ENCODE data around the gene ARSG.
"Not testable (repeated sequence)": the region's sequence is repeated elsewhere in the genome, so short reads cannot be mapped to it uniquely, and the experiment has no call there.

The ARSG gene

DNA sequence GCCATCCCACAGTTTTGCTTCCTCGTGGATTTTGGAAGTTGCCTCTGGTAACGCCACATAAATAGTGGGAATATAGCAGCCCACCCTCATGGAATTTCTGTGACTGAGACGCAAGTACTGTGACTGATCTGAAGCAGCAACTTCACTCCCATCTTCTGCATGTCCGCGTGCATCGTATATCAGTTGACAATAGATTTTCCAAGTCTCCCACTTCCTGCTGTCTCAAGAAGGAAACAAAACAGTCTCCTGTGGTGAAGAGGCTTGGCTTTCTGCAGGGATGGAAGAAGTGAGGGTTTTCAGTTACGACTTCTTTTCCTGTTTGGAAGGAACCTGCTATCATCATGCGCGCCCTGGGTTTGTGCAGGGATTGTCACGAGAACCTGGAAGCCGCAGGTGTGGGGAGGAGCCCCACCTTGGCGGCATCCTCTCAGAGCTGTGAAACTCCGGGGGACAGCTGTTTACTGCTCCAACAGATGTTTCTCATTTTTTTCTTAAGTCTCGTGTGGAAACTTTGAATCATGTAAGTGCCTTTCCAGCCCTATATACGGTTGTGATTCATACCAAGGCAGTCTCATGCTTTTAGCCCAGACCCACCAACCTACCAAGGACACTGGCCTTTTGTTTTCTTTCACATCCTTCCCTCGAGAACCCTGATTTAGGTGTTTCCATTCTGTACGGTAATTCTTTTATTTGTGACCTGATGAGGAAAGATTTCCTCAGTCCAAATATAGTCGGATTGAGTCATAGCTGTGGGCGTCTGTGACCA, 108.5 kb downstream of the ARSG start:
- DNase-seq, result peak; percentile 52 to 65

DNA sequence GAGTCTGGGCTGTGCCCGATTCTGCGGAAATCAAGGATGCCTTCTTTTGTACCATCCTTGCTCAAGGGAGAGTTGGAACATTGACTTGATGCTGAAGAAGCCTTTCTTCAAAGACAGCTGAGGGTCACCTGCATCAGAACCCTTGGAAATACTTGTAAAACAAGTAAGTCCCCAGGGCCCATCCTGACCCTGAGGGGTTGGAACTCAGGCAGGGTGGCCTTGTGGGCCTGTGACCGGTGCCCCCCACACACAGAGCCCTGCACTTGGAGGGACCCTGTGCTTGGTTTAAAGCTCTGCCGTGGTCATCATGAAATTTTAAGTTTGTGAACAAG, 109.1 kb downstream of the ARSG start:
- DNase-seq, result no peak

DNA sequence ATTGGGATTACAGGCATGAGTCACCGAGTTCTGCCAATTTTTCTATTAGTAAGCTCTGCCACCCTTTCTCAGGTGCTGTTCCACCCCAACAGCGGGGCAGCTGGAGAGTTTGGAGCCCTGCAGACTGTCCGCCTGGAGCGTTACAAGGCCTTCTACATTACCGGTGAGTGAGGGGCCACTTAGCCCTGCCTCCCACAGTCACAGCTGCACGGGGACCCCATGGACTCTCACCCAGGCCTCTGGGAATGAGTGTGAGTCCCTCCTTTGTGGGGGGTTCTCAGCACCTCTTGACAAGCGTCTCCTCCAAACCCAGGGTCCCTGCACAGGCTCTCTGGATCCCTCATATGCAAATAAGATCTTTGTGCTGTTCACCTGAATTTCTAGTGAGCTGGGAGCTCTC, 110.0 kb downstream of the ARSG start:
- DNase-seq, result no peak

DNA sequence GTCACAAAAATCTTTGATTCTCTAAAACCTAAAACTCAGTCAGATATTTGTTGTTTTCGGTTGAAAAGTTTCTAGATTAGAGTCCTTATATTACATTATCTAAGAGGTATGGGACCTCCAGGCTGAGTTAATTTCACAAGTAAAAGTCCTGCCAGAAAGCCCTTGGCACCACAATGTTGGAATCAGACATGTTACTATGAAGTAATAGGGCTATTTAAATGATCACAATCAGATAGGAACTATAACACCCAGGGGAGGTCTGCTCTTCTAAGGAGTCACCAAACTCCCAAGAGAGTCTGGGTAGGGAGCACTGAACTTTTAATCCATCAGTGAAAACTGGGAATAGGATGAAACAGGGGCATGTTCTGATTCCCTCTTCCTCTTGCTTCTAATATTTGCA, 111.8 kb downstream of the ARSG start:
- DNase-seq, result no peak

DNA sequence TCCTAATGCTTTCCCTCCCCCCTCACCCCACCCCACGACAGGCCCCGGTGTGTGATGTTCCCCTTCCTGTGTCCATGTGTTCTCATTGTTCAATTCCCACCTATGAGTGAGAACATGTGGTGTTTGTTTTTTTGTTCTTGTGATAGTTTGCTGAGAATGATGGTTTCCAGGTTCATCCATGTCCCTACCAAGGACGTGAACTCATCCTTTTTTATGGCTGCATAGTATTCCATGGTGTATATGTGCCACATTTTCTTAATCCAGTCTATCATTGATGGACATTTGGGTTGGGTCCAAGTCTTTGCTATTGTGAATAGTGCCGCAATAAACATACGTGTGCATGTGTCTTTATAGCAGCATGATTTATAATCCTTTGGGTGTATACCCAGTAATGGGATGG, 112.5 kb downstream of the ARSG start:
- DNase-seq, result not testable (repeated sequence)

DNA sequence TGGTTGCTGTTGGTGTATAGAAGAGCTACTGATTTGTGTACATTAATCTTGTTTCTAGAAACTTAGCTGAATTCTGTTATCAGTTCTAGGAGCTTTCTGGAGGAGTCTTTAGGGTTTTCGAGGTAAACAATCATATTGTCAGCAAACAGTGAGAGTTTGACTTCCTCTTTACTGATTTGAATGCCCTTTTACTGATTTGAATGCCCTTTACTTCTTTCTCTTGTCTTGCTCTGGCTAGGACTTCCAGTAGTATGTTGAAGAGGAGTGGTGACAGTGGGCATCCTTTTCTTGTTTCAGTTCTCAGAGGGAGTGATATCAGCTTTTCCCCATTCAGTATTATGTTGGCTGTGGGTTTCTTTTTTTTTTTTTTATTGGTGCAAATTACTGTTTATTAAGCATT, 116.4 kb downstream of the ARSG start:
- not testable (repeated sequence) for DNase-seq

DNA sequence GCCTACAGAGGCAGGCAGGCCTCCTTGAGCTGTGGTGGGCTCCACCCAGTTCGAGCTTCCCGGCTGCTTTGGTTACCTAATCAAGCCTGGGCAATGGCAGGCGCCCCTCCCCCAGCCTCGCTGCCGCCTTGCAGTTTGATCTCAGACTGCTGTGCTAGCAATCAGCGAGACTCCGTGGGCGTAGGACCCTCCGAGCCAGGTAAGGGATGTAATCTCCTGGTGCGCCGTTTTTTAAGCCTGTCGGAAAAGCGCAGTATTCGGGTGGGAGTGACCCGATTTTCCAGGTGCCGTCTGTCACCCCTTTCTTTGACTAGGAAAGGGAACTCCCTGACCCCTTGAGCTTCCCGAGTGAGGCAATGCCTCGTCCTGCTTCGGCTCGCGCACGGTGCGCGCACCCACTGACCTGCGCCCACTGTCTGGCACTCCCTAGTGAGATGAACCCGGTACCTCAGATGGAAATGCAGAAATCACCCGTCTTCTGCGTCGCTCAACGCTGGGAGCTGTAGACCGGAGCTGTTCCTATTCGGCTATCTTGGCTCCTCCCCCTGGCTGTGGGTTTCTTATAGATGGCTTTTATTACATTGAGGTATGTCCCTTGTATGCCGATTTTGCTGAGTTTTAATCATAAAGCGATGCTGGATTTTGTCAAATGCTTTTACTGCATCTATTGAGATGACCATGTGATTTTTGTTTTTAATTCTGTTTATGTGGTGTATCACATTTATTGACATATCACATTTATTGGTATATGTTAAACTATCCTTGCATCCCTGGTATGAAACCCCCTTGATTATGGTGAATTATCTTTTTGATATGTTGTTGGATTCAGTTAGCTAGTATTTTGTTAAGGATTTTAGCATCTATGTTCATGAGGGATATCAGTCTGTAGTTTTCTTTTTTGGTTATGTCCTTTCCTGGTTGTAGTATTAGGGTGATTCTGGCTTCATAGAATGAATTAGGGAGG, 122.6 kb downstream of the ARSG start:
- DNase-seq, result peak; percentile 60 to 72

DNA sequence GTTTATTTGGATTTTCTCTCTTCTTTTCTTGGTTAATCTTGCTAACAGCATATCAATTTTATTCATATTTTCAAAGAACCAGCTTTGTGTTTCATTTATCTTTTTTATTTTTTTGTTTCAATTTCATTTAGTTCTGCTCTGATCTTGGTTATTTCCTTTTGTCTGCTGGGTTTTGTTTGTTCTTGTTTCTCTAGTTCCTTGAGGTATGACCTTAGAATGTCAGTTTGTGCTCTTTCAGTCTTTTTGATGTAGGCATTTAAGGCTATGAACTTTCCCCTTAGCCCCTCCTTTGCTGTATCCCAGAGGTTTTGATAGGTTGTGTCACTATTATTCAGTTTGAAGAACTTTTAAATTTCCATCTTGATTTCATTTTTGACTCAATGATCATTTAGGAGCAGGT, 123.6 kb downstream of the ARSG start:
- DNase-seq, result not testable (repeated sequence)

DNA sequence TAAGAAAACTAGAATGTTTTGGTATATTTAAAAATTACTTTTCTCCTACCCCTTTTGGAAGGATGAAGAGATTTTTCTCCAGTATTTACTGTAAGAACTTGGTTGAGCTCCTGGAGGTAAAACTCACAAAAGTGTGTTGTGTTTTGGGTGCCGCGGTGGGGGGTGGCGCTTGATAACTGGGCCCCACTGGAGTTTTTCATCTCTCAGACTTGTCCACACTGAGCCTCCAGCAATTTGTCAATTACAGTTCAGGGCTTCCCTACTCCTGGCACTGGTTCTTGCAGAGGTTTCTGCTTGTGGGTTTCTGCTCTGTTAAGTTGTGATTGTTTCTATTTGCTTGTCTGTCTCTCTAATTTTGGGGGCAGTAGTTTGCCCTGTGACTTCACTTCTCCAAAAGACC, 126.0 kb downstream of the ARSG start:
- no peak for DNase-seq

DNA sequence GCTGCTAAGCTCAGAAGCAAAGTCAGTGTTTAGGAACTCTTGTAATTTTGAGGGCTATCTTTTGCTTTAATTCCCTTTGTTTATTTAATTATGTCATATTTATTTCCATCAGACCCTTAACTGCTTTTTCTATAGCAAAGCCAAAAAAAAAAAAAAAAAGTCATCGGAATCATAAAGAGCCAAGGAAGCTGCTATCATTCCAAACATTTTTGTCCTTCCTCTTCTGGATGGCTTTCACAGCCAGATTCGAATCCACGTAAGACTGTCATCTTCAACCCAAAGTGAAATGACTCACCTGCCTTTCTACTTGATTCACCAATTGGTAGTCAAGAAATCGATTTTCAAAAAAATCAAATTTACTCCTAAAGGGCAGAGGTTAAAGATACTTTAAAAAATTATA, 127.6 kb downstream of the ARSG start:
- no peak for DNase-seq

DNA sequence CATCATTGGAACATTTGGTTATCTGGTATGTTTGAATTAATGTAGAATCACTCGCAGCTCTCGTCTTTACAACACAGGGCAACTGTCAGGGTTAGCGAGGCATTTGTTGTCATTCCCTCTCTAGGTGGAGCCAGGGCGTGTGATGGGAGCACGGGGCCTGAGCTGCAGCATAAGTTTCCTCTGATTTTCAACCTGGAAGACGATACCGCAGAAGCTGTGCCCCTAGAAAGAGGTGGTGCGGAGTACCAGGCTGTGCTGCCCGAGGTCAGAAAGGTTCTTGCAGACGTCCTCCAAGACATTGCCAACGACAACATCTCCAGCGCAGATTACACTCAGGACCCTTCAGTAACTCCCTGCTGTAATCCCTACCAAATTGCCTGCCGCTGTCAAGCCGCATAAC, 128.8 kb downstream of the ARSG start:
- DNase-seq, result no peak

DNA sequence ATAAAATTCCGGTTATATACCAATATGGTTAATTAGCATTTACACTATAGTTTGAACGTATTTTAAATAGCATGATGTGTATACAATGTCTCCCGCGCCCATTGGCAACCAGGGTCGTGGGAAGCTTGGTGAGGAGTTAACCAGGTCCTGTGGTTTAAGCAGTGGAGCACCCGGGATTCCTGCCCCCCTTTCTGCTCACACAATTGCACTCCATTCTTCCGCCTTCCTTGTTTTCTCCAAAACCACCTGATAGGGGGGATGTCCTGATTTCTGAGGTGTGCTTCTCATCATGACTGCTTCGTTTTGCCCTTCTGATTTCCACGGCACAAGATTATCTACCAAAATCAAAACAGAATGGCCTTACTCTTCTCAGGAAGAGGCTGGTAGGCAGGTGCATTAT, 130.2 kb downstream of the ARSG start:
- DNase-seq, result no peak

DNA sequence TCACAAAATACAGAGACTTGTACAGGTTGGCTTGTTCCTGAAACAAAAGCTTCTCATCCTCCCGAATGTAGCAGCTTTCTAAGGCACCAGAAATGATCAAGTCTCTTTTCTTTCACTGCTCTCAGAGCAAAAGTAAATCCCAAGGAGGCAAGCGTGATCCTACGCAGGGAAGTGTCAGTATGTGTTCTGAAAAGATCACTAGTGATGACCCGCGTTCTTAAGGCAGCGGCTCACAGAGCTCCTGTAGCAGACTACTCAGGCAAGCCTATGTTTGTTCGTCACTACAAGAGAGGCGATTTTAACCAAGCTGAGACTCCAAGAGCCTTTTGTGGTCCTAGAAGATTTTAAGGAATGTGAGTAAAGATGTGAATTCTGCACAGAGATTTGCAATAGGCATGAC, 131.5 kb downstream of the ARSG start:
- no peak for DNase-seq

DNA sequence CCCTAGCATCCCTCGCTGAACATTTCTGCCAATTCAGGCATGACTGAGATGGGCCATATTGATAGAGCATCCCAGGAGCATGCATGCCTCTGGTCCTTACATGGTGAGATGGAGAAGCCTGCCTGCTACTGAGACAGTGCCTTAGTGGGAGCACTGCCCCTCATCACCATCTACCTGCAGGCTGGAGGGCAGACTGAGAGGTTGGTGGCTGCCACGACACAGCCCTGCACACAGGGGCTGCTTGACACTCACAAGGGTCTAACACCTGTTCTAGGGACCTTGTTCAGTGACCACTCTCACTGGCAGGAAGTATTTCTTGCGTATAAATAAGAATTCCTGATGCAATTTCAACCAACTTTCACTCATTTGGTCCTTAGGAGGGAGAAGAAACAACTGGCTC, 132.0 kb downstream of the ARSG start:
- no peak for DNase-seq

DNA sequence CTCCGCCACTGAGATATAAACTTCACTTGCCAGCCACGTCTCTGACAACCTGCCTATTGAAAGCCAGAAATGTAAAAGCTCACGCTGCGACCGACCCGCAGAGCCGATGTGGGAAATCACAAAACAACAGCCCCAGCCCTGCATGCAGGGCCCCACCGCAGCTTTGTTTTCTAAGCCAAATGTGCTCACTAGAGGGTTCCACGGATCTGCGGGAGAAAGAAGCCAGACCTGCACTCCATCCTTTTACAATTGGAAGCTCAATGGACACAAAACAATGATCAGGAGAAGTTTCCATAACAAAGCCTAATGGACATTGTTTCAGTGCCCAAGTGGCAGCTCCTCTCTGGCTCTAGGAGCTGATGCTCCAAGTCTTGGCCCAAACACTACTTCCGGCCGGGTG, 132.9 kb downstream of the ARSG start:
- DNase-seq, result no peak

DNA sequence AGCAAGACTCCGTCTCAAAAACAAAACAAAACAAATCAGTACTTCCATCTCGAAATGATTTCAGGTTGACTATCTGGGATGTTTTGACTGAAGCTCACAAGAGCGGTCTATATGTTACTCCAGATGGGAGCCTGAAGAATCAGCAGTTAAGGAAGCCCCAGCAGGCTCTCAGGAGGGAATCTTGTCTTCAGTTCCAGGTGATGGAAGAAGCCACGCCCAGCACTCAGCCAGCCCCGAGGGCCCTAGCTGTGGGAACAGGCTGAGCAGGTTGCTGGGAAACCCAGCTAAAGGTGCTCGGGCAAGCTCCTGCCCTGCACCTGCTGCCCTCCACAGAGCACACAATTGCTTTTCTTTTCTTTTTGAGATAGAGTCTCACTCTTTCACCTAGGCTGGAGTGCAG, 133.6 kb downstream of the ARSG start:
- no peak for DNase-seq

DNA sequence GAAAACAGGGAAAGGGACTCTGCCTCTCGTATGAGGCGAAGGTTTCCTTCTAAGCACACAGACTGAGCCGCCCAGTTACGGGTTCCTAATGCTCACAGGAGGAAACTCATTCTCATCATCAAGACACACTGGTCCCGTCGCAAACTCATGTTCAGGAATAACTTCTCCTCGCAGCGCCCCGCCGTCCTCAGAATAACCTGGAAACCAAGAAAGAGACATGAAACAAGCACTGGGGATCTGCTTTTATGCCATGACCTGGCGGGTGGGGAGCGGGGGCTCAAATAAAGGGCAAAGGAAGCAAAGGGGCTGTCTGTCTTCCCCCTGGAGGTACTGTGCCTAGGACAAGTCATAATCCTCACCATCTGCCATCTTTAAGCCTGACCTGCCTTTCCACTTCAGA, 134.7 kb downstream of the ARSG start:
- no peak for DNase-seq

DNA sequence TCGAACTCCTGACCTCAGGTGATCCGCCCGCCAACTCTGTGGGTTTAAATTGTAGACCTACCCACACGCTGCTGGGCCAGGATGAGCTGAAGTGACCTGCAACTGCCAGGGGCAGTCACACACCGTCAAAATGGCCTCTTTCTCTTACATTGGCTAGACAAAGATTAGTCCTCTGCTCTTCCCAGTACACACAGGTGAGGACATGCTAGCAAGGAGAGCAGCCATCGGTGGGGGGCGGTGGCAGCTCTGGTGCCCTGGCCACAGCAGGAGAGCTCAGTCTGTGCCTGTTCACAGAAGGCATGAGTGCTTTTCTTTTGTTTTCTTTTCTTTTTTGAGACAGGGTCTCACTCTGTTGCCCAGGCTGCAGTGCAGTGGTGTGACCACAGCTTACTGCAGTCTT, 136.3 kb downstream of the ARSG start:
- DNase-seq, result no peak

DNA sequence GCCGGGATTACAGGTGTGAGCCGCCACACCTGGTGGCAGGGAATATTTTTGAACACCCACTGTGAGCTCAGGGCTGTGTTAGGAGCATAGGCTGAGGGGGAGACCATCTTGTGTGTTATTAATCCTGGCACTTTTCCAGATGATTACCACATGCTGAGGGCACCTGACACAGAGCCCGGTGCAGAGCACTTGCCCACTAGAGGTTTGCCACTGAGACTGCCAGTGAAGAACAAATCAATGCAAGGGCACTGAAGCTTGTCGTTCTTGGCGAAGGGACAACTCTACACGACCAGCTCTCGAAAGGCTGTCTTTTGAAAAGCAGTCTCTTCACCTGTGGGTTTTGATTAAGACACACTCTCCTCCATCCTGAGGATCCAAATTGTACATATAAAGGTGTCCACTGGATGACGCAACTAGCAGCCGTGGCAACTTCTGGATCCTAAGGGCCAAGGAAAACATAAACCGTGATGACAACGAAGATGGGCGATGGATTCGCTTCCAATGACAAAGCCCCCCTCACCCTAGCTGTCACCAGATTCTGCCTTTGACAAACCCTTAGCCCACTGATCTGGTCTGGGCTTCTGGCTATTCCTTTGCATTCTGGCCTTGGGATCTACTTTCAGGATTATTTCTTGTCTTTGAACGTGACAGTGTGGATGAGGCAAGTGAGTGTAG, 137.3 kb downstream of the ARSG start:
- DNase-seq, result no peak

DNA sequence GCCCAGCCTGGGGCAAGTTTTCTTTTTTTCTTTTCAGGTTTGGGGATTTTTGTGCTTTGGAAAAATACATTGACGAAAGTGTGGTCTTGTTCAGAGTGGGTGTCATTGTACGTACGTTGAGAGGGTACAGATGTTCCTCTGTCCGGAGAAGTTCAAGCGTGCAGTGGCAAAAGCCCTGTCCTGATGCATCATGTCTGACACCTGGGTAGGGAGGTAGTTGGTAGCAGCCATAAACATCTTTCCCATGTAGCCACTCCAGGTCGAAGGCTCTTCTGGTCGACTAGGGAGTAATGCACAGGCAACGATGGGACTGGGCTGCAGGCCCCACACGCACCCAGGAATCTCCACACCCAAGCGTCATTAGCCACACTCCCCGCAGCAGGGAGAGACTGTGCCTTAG, 138.6 kb downstream of the ARSG start:
- no peak for DNase-seq

DNA sequence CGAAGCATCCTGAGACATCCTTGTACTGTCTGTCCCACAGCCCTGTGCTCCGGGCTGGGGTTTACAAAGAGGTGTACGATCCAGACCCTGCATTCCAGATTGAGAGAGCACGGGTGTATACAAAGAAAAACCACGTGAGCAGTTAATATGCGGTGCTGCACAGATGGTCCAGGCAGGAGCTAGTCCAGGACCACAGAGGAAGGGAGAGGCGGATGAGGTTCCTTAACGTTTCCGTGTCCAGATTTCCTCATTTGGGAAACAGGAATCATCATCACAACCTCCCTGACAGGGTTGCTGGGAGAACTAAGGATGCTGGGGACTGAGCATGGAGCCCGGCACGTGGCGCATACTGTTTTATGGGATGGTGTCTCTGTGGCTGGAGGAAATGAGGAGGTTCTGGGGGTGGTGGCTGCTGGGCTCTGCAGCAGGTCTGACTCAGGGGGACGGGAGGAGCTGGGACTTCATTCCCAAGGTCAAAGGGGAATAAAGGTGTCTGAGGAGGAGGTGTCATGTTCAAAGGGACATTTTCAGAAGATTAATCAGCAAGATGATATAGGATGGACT, 139.8 kb downstream of the ARSG start:
- DNase-seq, result no peak

DNA sequence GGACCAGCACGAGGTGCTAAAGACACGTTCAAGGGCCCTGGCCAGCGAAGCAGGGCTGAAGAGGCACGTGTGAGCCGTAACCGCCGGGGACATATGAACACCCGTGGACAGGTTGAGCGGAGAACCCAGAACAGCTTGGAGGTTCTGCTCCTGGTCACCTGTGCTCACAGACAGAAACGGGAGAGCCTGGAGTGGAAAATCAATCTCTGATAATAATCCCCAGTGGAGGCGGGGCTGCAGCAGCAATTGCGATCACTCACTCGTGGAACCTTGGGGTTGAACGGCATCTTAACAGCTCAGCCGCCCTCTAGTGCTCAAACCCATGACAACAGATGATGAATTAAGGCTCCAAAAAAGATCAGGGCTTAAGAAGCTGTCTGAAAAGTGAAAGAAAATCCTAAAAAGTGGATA, 140.4 kb downstream of the ARSG start:
- peak; percentile 32 to 50 for DNase-seq

DNA sequence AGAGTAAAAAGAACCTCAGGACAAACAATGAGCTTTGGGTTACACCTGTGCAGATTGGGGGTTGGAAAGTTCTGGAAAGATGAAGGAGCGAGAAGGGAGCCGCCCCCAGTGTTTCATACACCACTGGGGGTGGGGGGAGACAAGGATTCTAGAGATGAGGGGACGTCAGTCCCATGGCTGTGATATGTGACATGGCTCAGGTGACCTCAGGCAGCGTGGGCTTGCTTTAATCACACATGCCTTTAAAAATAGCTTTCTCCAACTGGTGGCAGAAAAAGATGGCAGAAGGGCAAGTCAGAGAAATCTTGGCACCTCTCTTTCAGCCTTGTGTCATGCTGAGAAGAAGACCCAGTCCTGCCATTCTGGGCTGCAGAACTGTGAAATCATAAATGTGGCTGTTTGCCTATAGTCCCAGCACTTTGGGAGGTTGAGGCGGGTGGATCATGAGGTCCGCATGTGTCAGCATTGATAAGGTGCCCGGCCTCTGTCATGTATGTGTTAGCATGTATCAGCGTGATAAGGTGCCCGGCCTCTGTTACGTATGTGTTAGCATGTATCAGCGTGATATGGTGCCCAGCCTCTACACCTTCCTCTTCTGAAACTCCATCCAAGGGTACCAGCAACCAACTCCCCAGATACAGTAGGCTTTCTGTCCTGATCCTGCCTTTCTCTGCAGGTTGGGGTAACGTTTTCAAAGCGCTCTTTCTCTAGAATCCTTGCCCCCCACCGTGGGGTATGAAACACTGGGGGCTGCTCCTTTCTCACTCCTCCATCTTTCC, 141.0 kb downstream of the ARSG start:
- no peak for DNase-seq
